ENCODE measurements around the gene NOS1.
"Not testable (repeated sequence)": the region's sequence is repeated elsewhere in the genome, so short reads cannot be mapped to it uniquely, and the experiment has no call there.

The NOS1 gene

DNA sequence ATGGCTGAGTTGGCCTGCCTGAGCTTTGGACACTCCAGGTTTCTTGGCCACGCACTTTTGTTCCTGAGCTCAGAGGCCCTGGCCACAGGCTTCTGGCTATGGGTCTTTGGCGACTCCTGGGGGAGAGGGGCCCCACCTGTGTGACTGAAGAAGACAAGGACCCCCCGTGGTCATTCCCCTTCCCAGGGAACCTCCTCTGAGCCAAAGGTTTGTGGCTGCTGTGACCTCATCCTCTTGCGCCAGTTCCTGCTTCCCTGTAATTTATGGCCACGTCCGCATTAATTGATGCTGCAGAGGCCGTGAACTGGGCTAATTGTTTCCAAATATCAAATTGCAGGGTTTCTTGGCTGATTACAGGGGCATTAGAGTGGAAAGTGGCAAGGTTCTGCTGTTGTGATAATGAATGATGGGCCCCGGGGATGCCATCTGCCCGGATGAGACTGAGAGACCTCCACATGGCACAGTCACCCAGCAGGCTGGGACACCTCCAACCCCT, 27.6 kb upstream of the NOS1 start:
- TF ChIP-seq, protein P1, sequence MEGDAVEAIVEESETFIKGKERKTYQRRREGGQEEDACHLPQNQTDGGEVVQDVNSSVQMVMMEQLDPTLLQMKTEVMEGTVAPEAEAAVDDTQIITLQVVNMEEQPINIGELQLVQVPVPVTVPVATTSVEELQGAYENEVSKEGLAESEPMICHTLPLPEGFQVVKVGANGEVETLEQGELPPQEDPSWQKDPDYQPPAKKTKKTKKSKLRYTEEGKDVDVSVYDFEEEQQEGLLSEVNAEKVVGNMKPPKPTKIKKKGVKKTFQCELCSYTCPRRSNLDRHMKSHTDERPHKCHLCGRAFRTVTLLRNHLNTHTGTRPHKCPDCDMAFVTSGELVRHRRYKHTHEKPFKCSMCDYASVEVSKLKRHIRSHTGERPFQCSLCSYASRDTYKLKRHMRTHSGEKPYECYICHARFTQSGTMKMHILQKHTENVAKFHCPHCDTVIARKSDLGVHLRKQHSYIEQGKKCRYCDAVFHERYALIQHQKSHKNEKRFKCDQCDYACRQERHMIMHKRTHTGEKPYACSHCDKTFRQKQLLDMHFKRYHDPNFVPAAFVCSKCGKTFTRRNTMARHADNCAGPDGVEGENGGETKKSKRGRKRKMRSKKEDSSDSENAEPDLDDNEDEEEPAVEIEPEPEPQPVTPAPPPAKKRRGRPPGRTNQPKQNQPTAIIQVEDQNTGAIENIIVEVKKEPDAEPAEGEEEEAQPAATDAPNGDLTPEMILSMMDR (IDR thresholded peaks at IDR 0.05; ENCODE audit: low read depth, low read length): no peak
- DNase-seq (ENCODE audit: low read depth, low spot score): no peak
- in situ Hi-C loops (cut with HindIII; ENCODE audit: low sequenced_read_pairs): no loop called here
- no peak overlapping the region for H3K4me3 ChIP-seq (ENCODE audit: low read depth, low read length)

DNA sequence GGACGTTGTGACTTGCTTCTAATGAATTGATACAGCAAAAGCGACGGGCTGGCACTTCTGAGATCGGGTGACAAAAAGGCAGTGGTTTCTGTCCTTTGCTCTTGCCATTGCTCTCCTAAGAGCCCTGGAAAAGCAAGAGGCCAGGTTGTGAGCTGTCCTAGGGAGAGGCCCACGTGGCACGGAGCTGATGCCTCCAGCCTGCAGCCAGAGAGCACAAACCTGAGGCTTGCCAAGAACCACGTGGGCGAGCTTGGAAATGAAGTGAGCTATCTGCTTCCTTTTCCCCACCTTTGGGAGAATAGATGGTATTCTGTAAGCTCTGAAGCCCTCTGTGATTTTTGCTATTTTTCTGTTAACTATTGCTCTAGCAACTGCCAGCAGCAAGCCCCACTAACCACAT, 26.4 kb upstream of the NOS1 start:
- H3K4me3 ChIP-seq (ENCODE audit: low read depth, low read length): no peak overlapping the region
- in situ Hi-C loops (cut with HindIII; ENCODE audit: low sequenced_read_pairs): no loop called here
- TF ChIP-seq, protein P1 (IDR thresholded peaks at IDR 0.05; ENCODE audit: low read depth, low read length): no peak
- DNase-seq (ENCODE audit: low read depth, low spot score): no peak

DNA sequence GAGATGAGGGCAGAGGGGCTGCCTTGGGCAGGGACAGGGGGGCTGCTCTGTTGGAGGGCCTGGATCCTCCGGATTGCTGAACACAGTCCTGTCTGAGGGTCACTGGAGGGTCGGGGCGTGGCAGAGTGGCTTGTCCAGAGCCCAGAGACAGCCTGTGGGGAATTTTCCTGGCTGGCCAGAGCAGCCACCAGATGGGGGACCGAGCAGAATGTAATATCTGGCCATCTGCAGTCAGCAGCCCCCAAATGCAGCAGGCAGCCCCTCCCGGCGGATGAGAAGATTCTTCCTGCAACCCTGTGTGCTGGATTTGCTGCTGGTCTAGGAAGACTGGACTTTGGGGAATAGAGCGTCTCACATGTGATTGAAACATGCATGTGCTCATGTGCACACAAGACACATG, 23.3 kb upstream of the NOS1 start:
- no peak overlapping the region for H3K4me3 ChIP-seq (ENCODE audit: low read depth, low read length)
- no peak for DNase-seq (ENCODE audit: low read depth, low spot score)
- TF ChIP-seq, protein P1 (IDR thresholded peaks at IDR 0.05; ENCODE audit: low read depth, low read length): no peak
- in situ Hi-C loops (cut with HindIII; ENCODE audit: low sequenced_read_pairs): no loop called here

DNA sequence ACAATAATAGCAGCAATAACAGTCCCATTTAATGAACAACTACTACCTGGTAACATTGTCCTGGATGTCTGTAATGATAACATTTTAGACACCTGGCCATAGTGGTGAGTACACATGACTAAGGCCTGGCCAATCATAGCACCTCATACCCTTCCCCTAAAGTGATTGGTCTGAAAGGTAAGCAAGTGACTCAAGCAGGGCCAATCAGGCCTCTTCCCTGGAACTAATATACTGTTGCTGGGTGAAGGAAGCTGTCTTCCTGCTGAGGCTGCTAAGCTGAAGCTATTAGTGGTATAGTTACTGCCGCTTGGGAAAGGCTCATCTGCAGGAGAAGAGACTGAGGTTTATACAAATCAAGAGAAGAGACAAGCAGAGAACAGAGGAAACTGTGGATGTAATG, 18.7 kb upstream of the NOS1 start:
- TF ChIP-seq, protein P1 (IDR thresholded peaks at IDR 0.05; ENCODE audit: low read depth, low read length): no peak
- H3K4me3 ChIP-seq (ENCODE audit: low read depth, low read length): no peak overlapping the region
- DNase-seq (ENCODE audit: low read depth, low spot score): no peak
- in situ Hi-C loops (cut with HindIII; ENCODE audit: low sequenced_read_pairs): no loop called here

DNA sequence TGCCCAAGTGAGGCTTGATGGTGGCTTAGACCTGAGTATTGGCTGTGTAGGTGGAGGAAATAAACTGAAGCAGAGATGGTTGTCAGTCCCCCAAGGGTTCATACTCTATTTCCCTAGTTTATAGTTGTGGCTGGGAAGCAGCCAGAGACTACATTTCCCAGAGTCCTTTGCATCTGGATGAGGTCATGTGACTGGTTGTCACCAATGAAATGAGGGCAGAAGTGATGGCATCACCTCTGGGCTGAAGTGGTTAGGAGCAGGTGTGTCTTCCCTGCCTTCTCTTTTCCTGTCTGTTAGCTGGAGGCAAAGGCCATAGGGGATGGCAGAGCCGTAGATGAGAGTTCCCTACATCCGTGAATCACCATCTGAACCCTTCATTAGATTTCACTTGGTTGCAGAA, 16.3 kb upstream of the NOS1 start:
- no peak for DNase-seq (ENCODE audit: low read depth, low spot score)
- in situ Hi-C loops (cut with HindIII; ENCODE audit: low sequenced_read_pairs): no loop called here
- TF ChIP-seq, protein P1 (IDR thresholded peaks at IDR 0.05; ENCODE audit: low read depth, low read length): no peak
- H3K4me3 ChIP-seq (ENCODE audit: low read depth, low read length): no peak overlapping the region

DNA sequence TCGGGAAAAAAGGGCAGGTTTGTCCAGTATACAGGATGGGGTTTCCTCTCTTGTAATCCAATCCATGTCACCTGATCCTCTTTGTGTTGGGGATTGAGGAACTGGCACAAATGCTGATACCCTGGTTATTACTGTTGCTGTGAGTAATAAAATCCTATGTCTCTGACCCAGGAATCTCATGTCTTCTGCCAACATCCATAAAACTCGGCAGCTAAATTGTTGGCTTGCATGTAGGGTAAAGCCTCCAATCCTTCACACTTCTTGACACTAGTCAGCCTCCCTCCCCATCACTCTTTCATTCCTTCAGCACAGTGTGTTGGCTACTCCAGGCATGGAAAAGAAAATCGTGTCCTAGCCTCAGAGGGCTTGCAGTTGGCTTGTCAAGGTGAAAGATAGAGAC, 9.2 kb upstream of the NOS1 start:
- no peak overlapping the region for H3K4me3 ChIP-seq (ENCODE audit: low read depth, low read length)

DNA sequence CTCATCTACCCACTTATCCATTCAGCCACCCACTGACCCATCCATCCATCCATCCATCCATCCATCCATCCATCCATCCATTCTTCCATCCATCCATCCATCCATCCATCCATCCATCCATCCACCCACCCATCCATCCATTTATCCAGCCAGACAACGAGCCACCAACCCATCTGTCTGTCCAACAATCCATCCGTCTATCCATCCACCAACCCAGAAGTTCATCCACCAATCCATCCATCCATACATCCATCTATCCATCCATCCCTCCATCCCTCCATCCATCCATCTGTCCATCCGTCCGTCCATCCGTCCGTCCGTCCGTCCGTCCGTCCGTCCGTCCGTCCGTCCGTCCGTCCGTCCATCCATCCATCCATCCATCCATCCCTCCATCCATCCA, 8.6 kb upstream of the NOS1 start:
- DNase-seq (ENCODE audit: low read depth, low spot score); in situ Hi-C loops (cut with HindIII; ENCODE audit: low sequenced_read_pairs): not testable (repeated sequence)

More for the DNA sequence above, 9.2 kb upstream of the NOS1 start:
- no peak for DNase-seq (ENCODE audit: low read depth, low spot score)
- in situ Hi-C loops (cut with HindIII; ENCODE audit: low sequenced_read_pairs): no loop called here
- TF ChIP-seq, protein P1 (IDR thresholded peaks at IDR 0.05; ENCODE audit: low read depth, low read length): no peak

More for the DNA sequence above, 8.6 kb upstream of the NOS1 start:
- not testable (repeated sequence) for H3K4me3 ChIP-seq (ENCODE audit: low read depth, low read length)
